GM21528 (cell line): ENCODE results near the gene CASS4.

Experiments used
- ATAC-seq: cut with Tn5 transposase; IDR thresholded peaks from one replicate; pipeline ENCODE4 v1.9.1; 2021; ENCODE audit warnings: mild to moderate bottlenecking, moderate library complexity; ENCODE audit not compliant: unreplicated experiment, low FRiP score

The CASS4 gene

GRCh38 chr20:56420940-56421688 lies 9.1 kb downstream of the CASS4 start:
- no peak for ATAC-seq

- no peak for ATAC-seq
Observed at GRCh38 chr20:56422076-56422823, 10.2 kb downstream of the CASS4 start.

DNA sequence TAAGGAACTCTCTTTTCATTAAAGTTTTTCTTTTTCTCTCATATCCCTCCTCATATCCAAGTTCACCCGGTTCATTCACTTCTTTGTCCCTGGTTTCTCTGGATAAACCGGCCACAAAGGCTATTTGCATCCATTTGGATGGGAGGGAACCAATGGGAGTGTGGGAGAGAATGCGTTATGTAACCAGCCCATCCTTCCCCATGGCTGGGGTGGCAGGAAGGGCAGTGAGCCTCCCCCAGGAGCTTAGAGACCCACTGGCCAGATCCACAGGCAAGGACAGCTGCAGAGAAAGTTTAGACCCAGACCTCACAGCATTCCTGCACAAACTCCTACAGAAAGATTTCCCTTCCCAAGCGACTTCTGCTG lies 10.7 kb downstream of the CASS4 start:
- ATAC-seq, result no peak

DNA sequence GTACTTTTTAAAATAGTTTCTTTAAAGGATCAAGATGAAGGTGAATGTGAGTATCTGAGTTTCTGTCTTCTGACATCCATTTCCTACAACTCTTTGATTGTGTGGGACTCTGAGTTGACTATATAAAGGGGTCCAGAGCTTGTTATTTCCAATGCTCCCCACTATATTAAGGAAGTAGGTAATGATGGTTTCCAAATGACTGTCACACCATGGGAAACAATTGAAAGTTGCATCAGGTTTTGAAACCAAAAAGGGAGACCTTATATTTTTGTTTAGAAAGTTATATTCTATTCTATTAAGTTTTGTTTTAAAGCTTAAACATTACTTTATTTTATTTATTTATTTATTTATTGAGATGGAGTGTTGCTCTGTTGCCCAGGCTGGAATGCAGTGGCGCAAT lies 11.2 kb downstream of the CASS4 start:
- no peak for ATAC-seq

DNA sequence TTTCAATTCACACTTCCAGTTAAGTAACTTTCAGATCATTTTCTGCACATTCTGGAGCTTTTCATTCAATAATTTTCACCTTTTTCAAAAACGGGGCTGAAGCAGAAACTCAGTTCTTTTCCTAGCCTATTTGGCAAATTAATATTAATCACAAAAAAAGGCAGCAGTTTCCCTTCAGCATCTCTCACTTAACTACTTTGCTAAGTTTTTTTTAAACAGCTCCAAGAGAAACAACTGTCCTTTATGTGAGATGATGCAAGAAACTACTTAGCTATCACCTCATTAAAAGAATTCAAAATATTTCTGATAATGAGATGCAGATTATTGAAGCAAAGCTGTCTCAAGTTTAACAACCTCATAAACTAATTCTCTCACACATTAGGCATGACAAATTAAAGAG lies 11.8 kb downstream of the CASS4 start:
- no peak for ATAC-seq

DNA sequence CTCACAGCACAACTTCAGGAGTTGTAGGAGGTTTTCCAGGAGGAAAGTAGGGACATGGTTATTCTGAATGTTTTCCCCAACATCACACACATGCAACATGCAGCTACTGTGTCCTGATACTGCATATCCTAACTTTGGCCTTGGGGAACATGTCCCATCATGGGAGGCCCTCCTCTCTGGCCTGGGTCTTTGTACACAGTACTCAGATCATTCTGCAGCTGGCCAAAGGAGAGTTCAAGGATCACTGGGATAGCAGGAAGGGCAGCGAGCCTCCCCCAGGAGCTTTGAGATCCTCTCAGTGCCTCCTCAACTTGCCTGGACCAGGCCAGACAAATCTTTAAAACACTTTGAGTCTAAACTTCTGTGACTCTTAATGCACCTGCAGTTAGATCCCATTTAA lies 12.9 kb downstream of the CASS4 start:
- no peak for ATAC-seq

DNA sequence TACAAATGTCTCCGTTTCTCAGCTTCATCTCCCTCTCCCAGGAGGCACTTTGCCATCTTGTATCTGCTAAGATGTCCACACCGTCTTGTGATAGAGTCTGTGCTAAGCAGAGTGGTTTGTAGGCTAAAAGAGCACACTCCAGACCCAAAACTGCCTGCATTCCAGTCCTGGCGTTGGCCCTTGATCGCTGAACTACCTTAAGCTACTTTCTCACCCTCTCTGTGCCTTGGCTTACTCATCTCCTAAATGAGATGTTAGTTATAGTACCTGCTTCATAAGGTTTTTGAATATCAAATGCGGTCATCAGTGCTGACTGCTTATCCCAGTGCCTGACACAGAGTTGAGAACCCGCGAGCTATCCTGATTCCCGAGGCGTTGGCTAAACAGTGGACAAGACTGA lies 14.0 kb downstream of the CASS4 start:
- no peak for ATAC-seq

DNA sequence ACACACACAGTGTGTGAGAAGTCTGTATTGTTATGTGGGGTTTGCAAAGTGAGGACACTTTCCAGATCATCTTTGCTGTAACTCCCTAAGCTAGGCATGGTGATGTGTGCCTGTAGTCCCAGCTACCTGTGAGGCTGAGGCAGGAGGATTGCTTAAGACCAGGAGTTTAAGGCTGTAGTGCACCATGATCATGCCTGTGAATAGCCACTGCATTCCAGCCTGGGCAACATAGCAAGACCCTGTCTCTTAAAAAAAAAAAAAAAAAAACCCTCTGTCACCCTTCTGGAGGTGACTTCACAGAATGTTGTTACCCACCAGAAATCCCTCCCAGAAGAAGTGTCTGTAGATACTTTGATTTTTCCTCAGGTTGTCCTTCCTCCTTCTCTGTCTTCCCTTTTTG lies 14.9 kb downstream of the CASS4 start:
- no peak for ATAC-seq

DNA sequence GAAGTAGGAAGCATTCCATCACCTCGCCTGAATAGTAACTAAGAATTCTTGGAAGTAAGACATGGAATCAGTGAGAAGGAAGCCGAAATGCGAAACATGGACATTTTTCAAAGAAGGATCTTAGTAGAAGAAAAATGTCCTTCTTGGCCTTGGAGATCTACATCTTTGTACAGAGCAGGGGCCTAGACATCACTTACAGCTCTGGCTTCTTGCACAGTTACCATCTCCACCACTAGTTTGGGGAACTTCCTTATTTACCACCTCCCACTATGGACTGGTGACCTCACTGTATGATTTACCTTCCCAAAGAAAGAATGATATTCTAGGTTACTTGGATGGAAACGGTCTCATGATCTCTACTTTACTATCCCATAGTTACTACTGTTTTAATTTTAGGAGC lies 15.7 kb downstream of the CASS4 start:
- no peak for ATAC-seq

GRCh38 chr20:56428410-56428809 lies 16.4 kb downstream of the CASS4 start:
- ATAC-seq, result no peak

GRCh38 chr20:56428881-56429280 lies 16.8 kb downstream of the CASS4 start:
- ATAC-seq, result no peak

DNA sequence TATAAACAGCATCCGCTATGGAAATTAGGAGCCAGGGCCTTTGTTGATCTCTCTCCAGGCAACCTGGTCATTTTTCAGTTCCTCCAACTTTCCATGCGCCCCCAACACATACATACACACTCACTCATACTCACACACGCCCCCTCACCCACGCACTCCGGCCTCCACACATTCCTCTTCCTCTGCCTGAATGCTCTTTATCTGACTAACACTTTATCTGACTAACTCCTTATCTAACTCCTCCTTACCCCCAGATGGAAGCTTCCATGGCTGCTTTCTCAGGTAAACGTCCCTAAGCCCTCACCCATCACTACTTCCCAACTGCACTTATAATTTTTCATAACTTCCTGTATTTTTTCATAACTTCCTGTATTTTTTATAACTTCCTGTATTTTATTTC lies 17.4 kb downstream of the CASS4 start:
- no peak for ATAC-seq

GRCh38 chr20:56429941-56430340 lies 17.9 kb downstream of the CASS4 start:
- ATAC-seq, result no peak

DNA sequence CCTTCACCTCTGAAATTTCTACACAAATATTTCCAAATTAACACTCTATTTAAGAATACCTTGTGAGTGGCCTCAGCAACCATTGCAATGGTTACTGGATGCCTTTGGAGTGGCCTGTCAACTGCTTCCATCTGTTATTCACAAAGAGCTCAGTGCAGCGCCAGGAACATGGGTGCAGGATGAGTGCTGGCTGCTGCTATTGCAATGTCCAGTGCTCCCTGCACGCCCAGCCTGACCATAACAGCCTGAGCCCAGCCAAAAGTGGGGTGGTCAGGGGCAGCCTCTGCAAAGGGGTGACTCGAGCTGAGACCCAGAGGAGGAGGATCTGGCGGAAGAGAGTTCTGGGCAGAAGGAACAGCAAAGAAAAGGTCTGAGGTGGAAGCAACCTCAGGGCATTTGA lies 18.4 kb downstream of the CASS4 start:
- no peak for ATAC-seq

DNA sequence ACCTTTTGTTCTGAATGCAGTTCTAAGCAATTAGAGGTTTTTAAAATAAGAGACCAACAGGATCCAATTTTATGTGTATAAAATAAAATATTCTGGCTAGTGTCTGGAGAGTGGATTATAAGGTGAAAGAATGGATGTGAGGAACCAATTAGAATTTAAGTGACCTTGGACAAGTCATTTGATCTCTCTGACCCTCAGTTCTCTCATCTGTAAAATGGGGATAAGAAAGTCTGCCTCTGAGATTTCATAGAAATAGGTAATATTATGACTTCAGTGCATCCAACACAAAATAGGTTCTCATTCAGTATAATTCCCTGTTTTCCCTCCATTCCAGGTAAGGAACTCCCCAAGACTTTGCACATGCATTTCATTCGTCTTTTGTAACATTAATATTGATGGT lies 18.9 kb downstream of the CASS4 start:
- no peak for ATAC-seq

DNA sequence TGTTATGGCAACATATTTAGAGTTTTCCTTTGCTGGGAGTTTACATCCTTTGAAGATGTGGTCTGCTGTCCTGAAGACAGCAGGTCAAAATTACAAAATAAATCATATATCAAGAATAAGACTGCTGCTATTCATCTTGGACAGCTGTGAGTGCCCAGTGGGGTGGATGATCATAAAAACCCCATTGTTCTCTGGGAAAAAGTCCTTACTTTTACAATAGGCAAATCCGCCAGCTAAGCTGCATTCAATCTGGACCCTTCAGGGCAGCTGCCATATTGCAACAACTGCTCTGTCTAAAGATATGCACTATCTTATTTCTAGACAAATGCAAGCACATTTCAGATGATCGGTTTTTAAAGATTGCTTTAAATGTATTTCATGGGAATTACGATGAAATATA lies 19.4 kb downstream of the CASS4 start:
- ATAC-seq, result no peak

- no peak for ATAC-seq
Observed at GRCh38 chr20:56433221-56433879, 21.3 kb downstream of the CASS4 start.

DNA sequence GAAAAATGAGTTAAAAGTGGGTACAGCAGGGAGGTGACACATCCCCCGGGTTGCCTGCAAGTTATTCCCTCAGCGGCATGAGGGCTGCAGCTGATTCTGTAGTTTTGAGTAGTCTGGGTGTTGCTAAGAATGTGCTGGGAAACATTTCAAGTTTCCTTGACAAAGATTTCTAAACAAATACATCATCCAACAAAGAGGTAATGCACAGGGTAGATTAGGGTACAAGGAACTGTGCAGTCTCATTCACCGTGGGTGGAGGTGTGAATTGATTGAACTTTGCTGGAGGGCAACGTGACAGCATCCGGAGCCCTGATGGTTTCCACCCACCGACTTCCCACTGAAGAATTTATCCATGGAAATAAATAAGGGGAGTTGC lies 21.8 kb downstream of the CASS4 start:
- ATAC-seq, result no peak

- no peak for ATAC-seq
Observed at GRCh38 chr20:56437196-56437960, 25.3 kb downstream of the CASS4 start.

- no peak for ATAC-seq
Observed at GRCh38 chr20:56438284-56438683, 26.2 kb downstream of the CASS4 start.

DNA sequence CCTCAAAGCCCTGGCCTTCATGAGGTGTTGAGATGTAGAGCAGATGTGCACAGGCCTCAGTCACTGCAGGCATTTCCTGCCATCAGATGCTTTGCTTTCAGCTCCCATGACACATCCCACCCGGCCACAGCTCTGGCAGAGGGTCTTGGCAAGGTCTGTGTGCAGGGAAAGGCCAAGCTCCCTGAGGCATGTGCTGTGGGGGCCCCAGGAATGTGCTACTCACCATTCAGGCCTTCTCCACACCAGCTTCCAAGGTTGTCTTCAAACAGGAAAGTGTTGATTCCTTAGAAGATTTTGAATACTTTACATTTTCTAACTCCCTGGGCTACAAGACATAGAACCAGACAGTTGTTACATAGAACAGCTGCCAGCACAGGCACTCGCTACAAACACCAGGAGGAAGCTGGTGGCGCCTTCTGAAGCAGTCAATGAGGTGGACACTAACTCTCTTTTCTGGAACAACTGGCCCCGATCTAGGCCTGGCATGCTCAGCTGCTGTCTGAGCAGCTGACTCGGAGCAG lies 27.8 kb downstream of the CASS4 start:
- no peak for ATAC-seq
